Osteoblast (primary cell): Measurements from ENCODE around the gene KIF6. TPM values are rescaled to one million over a fixed set of nuclear protein-coding genes. Genes with fewer than 3 reads are reported as not detected.
A peak's percentile ranks its signal among the peaks of the same experiment; 100 is the strongest.

Experiments
- DNase-seq: peaks from one replicate; pipeline ENCODE4 v3.0.0; 2011; ENCODE audit warnings: low spot score, mixed read lengths; ENCODE audit not compliant: insufficient read length; ENCODE audit errors: missing footprints
- H2AFZ ChIP-seq: 2 replicates; pipeline ENCODE4 v1.6.0; 2011; ENCODE audit warnings: mild to moderate bottlenecking, low read length
- H3K27ac ChIP-seq: 2 replicates; pipeline ENCODE4 v1.5.1; 2011; ENCODE audit warnings: mild to moderate bottlenecking, low read depth, low read length, moderate library complexity
- H3K27me3 ChIP-seq: 2 replicates; pipeline ENCODE4 v1.6.0; 2012; ENCODE audit warnings: mild to moderate bottlenecking, control low read depth, inconsistent platforms, low read length, moderate library complexity; ENCODE audit not compliant: insufficient read depth
- H3K36me3 ChIP-seq: 2 replicates; pipeline ENCODE4 v1.5.1; 2011; ENCODE audit warnings: mild to moderate bottlenecking, low read length, control low read depth, moderate library complexity; ENCODE audit not compliant: insufficient read depth
- H3K4me1 ChIP-seq: 2 replicates; pipeline ENCODE4 v1.5.1; 2011; ENCODE audit warnings: mild to moderate bottlenecking, low read length, control low read depth, moderate library complexity; ENCODE audit not compliant: insufficient read depth
- H3K4me2 ChIP-seq: 2 replicates; pipeline ENCODE4 v1.6.0; 2011; ENCODE audit warnings: mild to moderate bottlenecking, low read length; ENCODE audit not compliant: insufficient read depth
- H3K4me3 ChIP-seq: fragments of 200-600 bp; sonication (generic); 3 replicates; pipeline ENCODE4 v1.5.1; 2012; ENCODE audit warnings: mild to moderate bottlenecking, low read length, inconsistent platforms; ENCODE audit not compliant: insufficient read depth
- H3K79me2 ChIP-seq: 2 replicates; pipeline ENCODE4 v1.6.0; 2012; ENCODE audit warnings: mild to moderate bottlenecking, low read length, control low read depth, inconsistent platforms; ENCODE audit not compliant: insufficient read depth
- H3K9me3 ChIP-seq: 2 replicates; pipeline ENCODE4 v1.5.1; 2011; ENCODE audit warnings: low read depth, low read length, control low read depth
- H4K20me1 ChIP-seq: 2 replicates; pipeline ENCODE4 v1.6.0; 2012; ENCODE audit warnings: mild to moderate bottlenecking, low read length, control low read depth; ENCODE audit not compliant: insufficient read depth
- total RNA-seq: library from RNA; depleted of rRNA; stranded (reverse); fragments of >200 nt; gene quantifications from 2 replicates; pipeline ENCODE4 v1.2.3, GENCODE V29; 2012
- TF ChIP-seq, protein P1 (sequence below): IDR thresholded peaks from 2 replicates; pipeline ENCODE4 v1.5.1; 2011; ENCODE audit warnings: mild to moderate bottlenecking, low read depth, low read length, moderate library complexity; ENCODE audit errors: extremely low read depth

Gene KIF6
- total RNA-seq = 0.88 and 1.4 TPM in 2 replicates

GRCh38 chr6:39724787-39725631 lies at the start of gene KIF6:
TSS of gene KIF6 (minus strand) at chr6:39725408. CDS start at chr6:39725310, 98 bp downstream.
- DNase-seq = peak; percentile 98
- H3K36me3 ChIP-seq = no peaks in the 10 kb centered on the region
- peak within 1 kb of the TSS; percentile 89 for H2AFZ ChIP-seq

GRCh38 chr6:39773782-39774181 lies 48.6 kb upstream of the KIF6 start:
- TF ChIP-seq, protein P1, sequence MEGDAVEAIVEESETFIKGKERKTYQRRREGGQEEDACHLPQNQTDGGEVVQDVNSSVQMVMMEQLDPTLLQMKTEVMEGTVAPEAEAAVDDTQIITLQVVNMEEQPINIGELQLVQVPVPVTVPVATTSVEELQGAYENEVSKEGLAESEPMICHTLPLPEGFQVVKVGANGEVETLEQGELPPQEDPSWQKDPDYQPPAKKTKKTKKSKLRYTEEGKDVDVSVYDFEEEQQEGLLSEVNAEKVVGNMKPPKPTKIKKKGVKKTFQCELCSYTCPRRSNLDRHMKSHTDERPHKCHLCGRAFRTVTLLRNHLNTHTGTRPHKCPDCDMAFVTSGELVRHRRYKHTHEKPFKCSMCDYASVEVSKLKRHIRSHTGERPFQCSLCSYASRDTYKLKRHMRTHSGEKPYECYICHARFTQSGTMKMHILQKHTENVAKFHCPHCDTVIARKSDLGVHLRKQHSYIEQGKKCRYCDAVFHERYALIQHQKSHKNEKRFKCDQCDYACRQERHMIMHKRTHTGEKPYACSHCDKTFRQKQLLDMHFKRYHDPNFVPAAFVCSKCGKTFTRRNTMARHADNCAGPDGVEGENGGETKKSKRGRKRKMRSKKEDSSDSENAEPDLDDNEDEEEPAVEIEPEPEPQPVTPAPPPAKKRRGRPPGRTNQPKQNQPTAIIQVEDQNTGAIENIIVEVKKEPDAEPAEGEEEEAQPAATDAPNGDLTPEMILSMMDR = no peak
- H3K27me3 ChIP-seq = peaks cover 7% of the 10 kb centered on the region
- H3K36me3 ChIP-seq = no peaks in the 10 kb centered on the region
- H3K9me3 ChIP-seq = no peaks in the 10 kb centered on the region
- no peak overlapping the region for H3K27ac ChIP-seq
- H3K4me3 ChIP-seq = no peak overlapping the region
- H2AFZ ChIP-seq = no peak overlapping the region
- no peaks in the 10 kb centered on the region for H4K20me1 ChIP-seq
- no peak for DNase-seq
- no peaks in the 10 kb centered on the region for H3K4me1 ChIP-seq
- H3K4me2 ChIP-seq = no peak overlapping the region
- no peaks in the 10 kb centered on the region for H3K79me2 ChIP-seq

More at GRCh38 chr6:39724787-39725631, at the start of gene KIF6:
- no peaks in the 10 kb centered on the region for H3K27me3 ChIP-seq
- H3K4me1 ChIP-seq = peaks cover 3% of the 10 kb centered on the region
- no peak within 1 kb of the TSS for H3K27ac ChIP-seq
- H3K4me2 ChIP-seq = peak within 1 kb of the TSS; percentile 87
- no peaks in the 10 kb centered on the region for H3K9me3 ChIP-seq
- H4K20me1 ChIP-seq = no peaks in the 10 kb centered on the region
- peak within 1 kb of the TSS; percentile 77 for H3K4me3 ChIP-seq
- no peaks in the 10 kb centered on the region for H3K79me2 ChIP-seq
- TF ChIP-seq, protein P1 = no peak

GRCh38 chr6:39772559-39773273 lies 47.5 kb upstream of the KIF6 start:
- Histone ChIP-seq H3K27ac (no peak overlapping the region), H3K4me3 (no peak overlapping the region), H3K36me3 (no peaks in the 10 kb centered on the region), H3K4me1 (no peaks in the 10 kb centered on the region), H3K79me2 (no peaks in the 10 kb centered on the region), H3K4me2 (no peak overlapping the region), H2AFZ (no peak overlapping the region), H3K27me3 (peaks cover 7% of the 10 kb centered on the region), H4K20me1 (no peaks in the 10 kb centered on the region), H3K9me3 (no peaks in the 10 kb centered on the region)
- TF ChIP-seq, protein P1 = no peak
- no peak for DNase-seq

- Histone ChIP-seq H2AFZ (no peak overlapping the region), H3K36me3 (no peaks in the 10 kb centered on the region), H3K4me2 (no peak overlapping the region), H3K4me3 (no peak overlapping the region), H3K79me2 (no peaks in the 10 kb centered on the region), H3K27ac (no peak overlapping the region), H3K4me1 (no peaks in the 10 kb centered on the region), H4K20me1 (no peaks in the 10 kb centered on the region), H3K9me3 (no peaks in the 10 kb centered on the region), H3K27me3 (peaks cover 2% of the 10 kb centered on the region)
- DNase-seq = no peak
- TF ChIP-seq, protein P1 = no peak
Observed at GRCh38 chr6:39770446-39770845, 45.2 kb upstream of the KIF6 start.
